GM21619 (cell line): ENCODE measurements around the gene SLC12A1.
A peak's percentile ranks its signal among the peaks of the same experiment; 100 is the strongest.

Source experiments
- ATAC-seq: cut with Tn5 transposase; IDR thresholded peaks from one replicate; pipeline ENCODE4 v1.9.1; 2021; ENCODE audit not compliant: unreplicated experiment

SLC12A1 gene

GRCh38 chr15:48205981-48206380 is at the start of gene SLC12A1:
TSS of gene SLC12A1 (plus strand) at chr15:48206302. CDS start at chr15:48207720, 1,418 bp downstream.
- ATAC-seq: no peak

DNA sequence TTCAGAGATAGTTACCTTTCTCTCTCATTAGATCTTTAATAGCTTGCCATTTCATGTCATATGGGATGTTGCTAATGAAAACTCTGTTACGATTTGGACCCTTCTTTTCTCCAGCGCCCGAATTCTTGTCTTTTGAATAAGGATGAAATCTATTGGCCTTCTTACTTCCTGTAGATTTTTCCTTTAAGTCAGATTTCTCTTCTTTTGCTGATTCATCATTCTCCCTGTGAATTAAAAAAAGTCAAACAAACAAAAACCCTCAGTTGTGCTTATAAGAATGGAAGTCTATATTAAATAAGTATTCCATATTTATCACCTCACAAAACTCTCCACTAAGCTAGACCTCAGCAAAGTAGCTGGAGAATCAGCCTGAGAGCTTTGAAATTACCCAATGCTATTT is 37.5 kb upstream of the SLC12A1 start:
- no peak for ATAC-seq

GRCh38 chr15:48170981-48171380 is 35.1 kb upstream of the SLC12A1 start:
- no peak for ATAC-seq

DNA sequence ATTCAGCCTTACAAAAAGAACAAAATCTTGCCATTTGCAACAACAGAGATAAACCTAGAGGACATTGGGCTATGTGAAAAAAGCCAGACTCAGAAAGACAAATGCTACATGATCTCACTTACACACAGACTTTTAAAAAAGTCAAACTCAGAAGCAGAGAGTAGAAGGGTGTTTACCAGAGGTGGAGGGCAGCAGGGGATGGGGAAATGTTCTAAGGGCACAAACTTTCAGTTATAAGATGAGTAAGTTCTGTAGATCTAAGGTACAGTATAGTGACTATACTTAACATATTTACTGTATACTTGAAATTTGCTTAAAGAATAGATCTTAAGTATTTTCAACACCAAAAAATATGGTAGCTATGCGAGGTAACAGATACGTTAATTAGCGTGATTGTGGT is 31.0 kb upstream of the SLC12A1 start:
- no peak for ATAC-seq

DNA sequence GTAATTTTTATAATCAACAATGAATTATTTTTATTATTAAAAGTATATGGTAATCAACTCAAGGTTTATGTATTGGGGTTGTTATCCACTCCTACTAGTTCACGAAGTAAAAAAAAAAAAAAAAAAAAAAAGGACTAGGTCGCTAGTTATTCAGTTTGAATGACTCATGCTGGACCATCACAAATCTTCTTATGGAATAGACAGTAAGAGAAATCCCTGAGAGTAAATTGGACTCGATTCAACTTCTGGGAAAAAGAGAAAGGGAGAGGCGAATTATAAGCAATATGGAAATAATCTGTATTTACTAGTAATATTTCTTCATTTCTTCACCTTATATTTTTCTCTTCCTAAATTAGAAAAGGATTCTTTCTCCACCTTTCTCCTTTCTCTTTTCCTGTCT is 30.0 kb upstream of the SLC12A1 start:
- no peak for ATAC-seq

DNA sequence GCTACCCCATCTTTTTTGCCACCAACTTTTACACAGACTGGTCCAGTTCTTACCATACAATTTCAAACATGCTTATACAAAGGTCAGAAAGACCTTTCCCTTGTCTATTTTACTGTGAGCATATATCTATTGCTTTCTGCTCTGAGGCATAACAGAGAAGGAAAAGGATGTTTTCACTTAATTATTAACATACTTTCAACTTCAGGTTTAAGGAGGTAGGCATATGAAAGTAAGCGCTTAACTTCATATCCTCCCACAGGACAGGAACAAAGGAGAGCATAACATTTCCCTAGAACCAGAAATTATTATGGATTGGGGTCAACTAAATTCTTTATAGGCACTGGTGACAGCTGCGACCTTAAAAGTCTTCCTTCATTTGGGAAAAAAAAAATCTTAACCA is 29.1 kb upstream of the SLC12A1 start:
- ATAC-seq: peak; percentile 39

DNA sequence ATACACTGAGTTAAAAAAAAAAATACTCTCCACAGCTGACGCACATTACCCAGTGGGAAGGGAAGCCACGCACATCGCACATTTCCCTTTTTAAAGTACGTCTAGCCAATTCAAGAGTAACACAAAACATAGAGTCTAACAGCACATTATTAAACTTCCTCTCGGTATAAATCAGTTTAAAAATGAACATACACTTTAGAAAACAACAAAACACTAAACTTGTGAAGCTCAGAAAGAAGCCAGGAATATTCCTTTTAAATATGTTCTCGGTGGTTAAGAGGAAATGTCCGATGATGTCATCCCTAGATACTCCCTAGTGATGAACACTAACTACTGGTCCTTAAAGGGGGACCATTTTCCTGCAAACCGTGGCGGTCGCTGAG is 28.7 kb upstream of the SLC12A1 start:
- peak; percentile 56 for ATAC-seq

- peak; percentile 69 for ATAC-seq
These were observed 28.1 kb upstream of the SLC12A1 start, which contains the start of gene MYEF2 for GRCh38 chr15:48177766-48178647. TSS of gene MYEF2 (minus strand) at chr15:48178295. CDS start at chr15:48178237, 58 bp downstream.

DNA sequence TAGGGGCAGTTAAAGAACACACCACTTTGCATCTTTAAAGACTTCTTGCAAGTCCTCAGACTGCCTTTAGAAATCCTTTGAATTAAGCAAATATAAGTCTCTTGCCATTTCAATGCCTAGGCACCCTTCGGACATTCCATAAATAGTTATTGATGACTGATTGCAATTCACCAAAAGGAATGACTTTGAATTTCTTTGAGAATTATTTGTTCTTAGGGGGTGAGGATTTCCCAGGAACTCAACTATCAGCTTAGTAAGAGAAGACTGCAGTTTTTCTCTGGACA is 27.5 kb upstream of the SLC12A1 start:
- ATAC-seq: no peak

- ATAC-seq: no peak
These were observed 23.4 kb upstream of the SLC12A1 start for GRCh38 chr15:48182749-48183148.

DNA sequence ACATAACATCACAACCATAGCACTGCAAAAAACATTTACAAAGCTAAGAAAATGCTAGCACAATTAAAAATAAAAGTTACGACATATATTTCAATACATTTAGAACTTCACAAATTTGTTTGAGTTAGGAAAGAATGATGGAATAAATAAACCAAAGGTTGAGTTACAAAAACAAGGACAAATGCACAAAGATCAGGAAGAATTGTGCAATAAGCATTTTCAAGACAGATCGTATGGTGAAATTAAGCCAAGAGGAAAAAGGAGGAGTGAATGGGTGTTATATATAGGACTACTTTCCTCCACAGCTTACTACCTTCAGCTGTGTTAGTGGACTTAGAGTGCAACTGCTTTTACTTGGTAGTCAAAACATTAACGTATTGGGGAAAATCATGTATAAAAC is 20.6 kb upstream of the SLC12A1 start:
- no peak for ATAC-seq

DNA sequence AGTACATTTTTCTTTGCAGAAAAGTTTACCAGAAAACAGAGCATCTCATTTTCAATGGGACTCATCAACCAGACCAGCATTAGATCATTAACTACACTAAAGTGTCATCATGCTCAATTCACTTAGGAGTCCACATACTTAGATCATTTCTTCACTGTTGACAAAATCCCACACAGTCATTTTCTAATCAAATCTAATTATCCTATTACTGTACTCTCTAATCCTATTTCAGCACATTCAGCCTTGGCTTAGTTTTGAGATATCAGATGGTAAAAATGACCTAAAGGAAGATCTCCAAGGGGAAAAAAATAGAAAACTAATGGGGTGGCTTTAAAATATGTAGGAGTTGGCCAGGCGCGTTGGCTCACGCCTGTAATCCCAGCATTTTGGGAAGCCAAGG is 19.8 kb upstream of the SLC12A1 start:
- no peak for ATAC-seq

DNA sequence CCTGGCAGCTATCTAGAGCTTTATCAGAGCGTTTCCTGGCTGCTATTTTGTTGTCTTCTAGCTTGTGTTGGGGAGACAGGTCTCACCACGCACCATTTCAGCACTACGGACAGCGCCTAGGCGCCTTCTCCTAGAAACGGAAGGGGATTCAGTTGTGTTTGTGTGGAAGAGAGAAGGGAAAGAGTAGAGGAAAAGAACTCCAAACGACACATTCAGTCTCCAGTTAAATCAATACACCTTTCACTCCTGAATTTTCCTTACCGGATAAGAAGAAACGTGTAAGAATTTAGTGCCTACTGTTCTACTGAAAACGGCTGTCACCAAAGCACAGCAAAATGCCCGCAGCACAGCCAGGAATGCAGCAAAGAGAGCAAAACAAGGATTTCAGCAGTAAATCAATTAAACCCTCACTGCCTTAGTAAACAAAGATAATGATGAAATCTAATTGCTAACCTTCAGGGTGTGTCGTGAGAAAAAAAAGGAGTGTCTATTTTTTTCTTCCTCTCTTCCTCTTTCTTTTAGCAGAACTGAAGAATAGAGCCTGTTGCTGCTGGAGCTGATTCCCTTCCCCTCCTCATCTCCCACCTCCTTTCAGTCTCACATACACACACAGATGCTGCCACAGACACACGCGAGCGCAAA is 15.0 kb upstream of the SLC12A1 start:
- no peak for ATAC-seq

GRCh38 chr15:48191574-48192225 is 14.4 kb upstream of the SLC12A1 start, which contains the start of gene CTXN2:
TSS of gene CTXN2 (plus strand) at chr15:48191665. CDS start at chr15:48201301, 9,636 bp downstream.
- ATAC-seq: no peak

- no peak for ATAC-seq
These were observed 4.0 kb upstream of the SLC12A1 start for GRCh38 chr15:48202068-48202467.

- ATAC-seq: no peak
These were observed 15.2 kb downstream of the SLC12A1 start for GRCh38 chr15:48221261-48221660.

- ATAC-seq: no peak
These were observed 15.8 kb downstream of the SLC12A1 start for GRCh38 chr15:48221885-48222284.

- ATAC-seq: no peak
These were observed 16.5 kb downstream of the SLC12A1 start for GRCh38 chr15:48222627-48223026.

- ATAC-seq: no peak
These were observed 19.7 kb downstream of the SLC12A1 start for GRCh38 chr15:48225771-48226170.

DNA sequence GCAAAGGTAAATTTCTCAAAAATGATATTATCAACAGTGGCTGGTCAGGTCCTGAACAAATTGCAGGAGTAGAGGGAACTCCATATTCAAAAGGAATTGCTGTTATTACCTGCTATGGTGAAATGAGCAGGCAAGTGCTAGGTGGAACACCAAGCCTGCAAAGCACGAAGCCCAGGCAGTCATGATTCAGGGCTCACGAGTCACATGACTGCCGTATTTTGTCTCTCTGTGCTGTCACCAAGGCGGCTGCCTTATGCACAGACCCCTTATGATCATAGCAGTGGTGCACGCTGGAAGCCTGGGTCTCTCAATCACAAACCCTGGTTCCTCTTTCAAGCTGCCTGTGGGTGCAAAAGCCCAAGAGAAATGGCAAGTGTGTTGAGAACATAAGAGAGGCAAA is 24.4 kb downstream of the SLC12A1 start:
- ATAC-seq: no peak

DNA sequence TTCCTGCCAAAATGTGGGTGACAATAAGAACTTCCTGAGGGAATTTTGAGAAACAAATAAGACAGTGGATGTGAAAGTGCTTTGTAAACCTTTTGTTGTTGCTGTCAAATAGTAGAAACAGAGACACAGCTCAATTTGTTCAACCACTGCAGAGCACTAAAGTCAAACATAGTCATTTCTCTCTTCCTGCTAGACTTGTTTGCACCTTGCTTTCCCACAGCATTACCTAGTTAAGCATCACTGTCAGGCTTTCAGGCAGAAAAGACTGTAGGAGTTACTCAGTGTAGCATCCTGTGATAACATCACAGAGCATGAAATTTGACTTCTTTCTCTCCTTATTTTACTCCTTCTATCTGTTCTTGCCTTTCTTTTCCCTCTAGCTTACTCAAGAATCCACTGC is 27.1 kb downstream of the SLC12A1 start:
- ATAC-seq: no peak

DNA sequence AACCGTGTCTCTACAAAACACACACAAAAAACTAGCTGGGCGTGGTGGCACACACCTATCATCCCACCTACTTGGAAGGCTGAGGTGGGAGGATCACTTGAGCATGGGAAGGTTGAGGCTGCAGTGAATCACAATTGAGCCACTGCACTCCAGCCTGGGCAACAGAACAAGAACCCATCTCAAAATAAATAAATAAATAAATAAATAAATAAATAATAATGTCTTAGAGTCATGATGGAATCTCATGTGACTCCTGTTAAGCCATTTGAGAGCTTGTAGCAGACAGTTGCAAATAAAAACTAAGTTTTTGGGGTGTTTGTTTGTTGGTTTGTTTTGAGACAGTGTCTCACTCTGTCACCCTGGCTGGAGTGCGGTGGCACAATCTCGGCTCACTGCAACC is 33.2 kb downstream of the SLC12A1 start:
- no peak for ATAC-seq
